HG02759 (cell line): ENCODE results near the gene SMARCD3.

Experiments used
- ATAC-seq: cut with Tn5 transposase; IDR thresholded peaks from one replicate; pipeline ENCODE4 v1.9.1; 2021; ENCODE audit warnings: mild to moderate bottlenecking, moderate library complexity; ENCODE audit not compliant: unreplicated experiment

SMARCD3 gene

DNA sequence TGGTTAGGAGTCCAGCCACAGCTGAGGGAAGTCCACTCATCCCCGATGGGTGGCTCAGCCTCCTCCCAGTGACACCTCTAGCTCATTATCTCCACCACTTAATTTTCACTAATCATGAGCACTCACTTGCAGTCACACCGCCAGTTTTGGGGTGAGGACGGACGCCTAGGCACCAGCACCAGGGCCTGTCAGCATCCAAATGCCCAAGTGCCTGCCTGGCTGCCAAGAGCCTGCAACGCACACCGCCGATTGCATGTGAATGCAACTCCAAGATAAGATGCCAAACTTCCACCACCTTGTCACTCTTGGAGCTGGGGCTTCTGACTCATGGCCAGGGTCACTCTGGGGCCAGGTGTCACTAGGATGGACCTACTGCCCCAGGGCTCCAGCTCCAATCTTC lies 24.4 kb upstream of the SMARCD3 start:
- no peak for ATAC-seq

DNA sequence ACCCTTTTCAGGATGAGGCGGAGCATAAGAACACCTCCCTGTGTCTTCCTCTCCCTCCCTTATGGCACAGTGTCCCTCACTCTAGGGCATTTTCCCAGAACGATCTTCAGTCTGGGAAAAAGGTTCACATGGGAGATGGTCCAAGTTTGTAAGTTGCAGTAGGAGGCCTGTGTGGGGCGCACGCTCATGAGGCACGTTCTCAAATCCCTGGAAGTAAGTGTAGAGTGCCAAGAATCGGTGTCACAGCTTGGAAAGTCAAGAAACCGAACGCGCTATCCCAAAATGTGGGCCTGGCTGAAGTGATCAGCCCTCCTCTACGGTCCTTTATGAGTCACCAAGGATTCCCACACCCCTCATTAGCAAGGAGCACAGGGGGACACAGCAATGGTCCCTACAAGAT lies 23.9 kb upstream of the SMARCD3 start:
- ATAC-seq = no peak

DNA sequence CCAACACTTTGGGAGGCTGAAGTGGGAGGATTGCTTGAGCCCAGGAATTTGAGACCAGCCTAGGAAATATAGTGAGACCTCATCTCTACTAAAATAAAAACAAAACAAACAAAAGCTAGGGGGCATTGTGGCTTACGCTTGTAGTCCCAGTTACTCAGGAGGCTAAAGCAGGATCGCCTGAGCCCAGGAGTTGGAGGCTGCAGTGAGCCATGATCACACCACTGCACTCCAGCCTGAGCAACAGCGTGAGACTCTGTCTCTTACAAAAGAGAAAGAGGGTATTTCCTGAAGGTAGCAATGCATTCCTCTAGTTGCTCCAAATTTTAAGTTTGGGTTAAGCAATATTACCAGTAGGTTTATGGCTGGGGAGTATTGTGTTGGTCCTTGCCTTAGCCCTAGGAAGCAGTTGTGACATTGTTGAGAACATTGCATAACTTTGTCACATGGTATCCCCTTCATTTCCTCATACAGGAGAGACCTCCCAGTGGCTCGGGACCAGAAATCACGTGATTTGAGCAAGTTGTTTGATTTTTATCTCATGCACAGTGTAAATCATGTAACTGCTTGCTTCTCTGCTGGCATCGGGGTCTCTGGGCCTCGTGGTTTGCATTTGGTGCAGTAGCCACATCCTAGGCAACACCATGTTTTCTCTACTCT lies 23.3 kb upstream of the SMARCD3 start:
- ATAC-seq = no peak

DNA sequence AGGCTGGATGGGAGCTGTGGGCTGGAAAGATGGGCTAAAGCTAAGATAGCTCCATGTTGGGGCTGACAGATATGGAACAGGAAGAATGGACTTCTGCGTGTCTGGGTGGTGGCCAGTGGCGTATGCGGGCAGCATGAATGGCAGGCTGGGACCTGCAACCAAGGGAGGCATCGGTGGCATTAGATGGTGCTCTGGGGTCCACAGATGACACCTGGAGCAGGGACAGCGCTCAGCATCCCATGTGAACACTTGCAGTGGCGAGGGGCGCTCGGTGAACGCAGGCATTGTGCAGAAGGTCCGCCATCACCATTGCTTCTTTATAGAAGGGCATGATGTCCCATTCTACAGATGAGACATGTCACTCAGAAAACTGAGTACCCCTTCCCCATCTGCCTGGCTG lies 21.0 kb upstream of the SMARCD3 start:
- no peak for ATAC-seq

DNA sequence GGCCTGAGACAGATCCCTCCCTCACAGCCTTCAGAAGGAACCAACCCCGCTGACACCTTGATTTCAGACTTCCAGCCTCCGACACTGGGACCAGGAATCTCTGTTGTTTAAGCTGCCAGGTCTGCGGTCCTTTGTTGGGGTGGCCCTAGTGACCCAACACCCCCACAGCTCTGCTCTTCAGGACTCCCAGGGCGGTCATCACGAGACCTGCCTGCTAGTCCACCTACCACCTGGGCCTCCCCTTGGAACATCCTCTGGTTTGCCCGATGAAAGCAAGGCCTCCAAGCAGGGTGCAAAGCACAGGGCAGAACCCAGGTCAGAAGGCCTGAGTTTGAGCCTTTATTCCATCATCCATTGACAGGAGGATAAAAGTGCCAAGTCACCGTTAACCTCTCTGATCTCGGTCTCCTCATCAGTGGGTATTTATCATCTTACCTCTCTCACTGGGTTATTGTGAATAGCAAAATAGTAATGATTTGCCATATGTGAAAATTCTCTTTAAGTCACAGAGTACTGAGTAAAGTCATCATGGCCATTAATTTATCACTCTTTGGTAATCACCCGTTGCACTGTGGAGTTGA lies 16.9 kb upstream of the SMARCD3 start:
- no peak for ATAC-seq

DNA sequence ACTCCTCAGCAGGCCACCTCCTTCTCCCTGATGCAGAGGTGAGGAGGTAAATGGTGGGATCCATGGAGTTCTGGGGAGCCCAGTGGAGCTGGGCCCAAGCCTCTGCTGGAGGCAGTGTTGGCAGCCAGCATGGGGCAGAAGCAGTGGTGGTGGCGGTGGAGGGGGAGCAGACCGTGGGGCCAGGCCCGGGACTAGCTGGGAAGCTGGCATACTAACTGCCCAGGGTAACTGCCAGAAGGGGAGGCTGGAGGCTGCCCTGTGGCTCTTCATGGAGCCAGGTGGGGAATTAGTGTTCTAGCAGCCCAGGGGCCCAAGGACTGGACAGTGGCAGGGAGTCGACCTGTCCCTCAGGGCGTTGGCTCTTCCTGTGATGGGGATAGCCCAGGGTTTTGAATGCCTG lies 16.1 kb upstream of the SMARCD3 start:
- no peak for ATAC-seq

DNA sequence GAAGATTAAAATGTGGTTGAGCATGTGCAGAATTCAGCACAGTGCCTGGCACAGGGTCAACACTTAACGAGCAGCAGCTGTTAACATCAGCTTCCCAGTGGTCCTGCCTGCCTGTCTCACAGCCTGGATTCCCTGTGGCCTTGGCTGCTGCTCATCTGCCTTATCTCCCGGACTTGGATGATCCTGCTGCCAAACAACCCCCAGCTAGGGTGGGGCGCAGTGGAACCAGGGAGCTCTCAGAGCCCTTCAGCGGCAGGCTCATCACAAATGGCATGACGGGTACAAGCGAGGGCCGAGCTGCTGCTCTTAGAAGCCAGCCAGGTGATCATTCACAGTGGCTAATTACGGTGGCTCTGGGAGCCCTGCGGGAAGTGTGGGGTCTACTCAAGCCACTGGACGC lies 13.0 kb upstream of the SMARCD3 start:
- no peak for ATAC-seq

DNA sequence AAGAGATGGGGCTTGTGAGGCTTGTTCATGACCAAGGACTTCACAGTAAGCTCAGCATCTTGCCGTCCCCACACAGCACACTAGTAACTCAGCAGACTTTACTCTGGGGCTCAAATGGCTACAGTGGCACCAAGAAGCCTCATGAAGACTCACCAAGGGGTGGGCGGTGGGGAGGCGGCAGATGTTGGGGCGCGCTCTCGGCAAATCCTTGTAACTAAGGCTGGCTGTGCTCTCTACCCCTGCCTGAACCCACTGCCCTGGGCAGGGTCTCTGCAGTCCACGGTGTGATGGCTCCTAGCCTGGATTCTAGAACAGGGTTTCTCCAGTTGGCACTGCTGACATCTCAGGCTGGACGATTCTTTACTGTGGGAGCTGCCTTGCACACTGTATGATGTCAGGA lies 12.4 kb upstream of the SMARCD3 start:
- no peak for ATAC-seq

DNA sequence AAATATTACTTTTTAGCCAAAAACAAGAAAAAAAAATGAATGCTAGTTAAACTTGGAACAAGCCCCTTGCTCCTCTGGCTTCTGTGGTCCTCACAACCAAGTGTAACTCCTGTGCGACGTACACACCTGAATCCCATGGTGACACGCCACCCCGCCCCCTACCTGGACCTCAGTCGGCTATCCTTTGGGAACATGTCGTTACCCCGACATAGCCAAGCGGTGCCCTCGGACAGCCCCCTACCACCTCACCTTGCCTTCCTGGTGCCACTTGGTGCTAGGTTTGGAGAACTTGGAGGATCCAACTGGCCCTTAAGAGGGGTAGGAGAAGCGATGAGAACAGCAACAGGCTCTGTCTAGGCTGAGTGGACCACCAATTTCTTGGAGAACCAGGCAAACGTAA lies 12.0 kb upstream of the SMARCD3 start:
- ATAC-seq = no peak

DNA sequence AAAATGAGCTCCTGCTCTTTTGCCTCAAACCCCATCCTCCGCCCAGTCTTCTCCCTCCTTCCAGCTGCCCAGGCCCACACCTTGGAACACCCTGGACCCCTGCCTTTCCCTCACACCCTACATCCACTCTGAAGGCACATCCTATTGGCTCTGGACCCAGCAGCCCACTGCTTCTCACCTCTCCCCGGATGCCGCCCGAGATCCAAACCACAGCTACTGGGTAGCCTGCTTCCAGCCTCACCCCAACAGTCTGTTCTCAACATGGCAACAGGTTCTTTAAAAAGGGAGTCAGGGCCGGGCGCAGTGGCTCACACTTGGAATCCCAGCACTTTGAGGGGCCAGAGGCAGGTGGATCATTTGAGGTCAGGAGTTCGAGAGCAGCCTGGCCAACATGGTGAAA lies 9.5 kb upstream of the SMARCD3 start:
- ATAC-seq = no peak

DNA sequence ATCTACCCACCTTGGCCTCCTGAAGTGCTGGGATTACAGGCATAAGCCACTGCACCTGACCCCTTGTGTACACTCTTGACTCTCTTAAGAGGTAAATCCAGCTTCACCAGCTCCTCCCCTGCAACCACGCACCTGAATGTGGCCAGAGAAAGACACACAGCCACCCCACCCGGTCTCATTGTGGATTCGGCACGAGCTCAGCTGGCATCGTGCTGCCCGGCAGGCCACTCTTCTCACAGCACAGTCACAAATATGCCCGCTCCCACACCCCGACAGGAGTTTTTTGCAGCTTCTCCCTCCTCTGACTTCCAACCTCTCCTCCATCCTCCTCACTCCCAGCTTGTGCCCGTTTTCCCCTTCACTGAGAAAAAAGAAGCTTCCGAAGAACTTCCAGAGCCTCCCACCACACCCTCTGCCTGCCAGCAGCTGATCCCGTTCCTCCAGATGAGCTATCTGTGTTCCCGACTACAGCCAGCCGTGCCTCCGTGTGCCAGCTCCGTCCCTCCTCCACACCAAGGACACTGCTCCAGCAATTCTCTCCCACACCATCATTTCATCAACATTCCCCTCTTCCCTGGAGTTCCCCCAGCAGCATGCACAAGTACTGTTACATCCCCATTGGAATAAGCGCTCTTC lies 8.0 kb upstream of the SMARCD3 start:
- ATAC-seq = no peak

DNA sequence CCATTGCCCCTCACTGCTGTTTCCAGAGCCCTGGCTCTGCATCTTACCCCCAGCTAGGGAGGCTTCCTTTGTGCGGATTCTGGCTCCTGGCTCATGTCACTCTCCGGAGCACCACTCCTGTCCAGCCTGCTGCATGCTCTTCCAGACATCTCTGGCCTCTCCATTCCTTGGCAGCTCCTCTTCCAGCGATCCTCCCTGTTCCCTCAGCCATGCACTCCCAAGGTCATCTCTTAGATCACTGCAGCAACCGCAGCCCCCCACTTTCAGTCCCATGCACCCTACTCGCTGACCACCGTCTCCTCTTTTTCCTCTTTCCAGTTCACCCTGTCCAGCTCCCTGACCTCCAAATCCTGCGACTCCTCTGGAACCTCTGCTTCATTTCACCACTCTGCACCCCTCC lies 6.9 kb upstream of the SMARCD3 start:
- no peak for ATAC-seq

DNA sequence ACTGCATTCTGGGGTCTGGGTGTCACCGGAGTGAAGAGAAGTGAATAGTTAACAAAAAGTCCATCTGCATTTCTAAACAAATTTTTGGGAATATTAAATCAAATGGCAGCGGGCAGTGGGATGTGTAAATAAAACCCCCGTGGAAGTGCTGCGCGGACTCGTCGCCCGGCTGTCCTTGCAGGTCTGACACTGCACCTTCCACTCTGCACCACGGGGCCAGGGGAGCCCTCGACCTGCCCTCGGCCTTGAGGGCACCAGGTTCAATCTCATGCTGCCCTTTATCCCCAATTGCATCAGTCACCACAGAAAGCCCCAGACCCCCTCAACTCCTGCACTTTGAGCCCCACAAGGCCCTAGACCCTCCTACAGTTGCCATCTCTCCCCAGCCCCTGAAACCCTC lies 6.4 kb upstream of the SMARCD3 start:
- no peak for ATAC-seq

DNA sequence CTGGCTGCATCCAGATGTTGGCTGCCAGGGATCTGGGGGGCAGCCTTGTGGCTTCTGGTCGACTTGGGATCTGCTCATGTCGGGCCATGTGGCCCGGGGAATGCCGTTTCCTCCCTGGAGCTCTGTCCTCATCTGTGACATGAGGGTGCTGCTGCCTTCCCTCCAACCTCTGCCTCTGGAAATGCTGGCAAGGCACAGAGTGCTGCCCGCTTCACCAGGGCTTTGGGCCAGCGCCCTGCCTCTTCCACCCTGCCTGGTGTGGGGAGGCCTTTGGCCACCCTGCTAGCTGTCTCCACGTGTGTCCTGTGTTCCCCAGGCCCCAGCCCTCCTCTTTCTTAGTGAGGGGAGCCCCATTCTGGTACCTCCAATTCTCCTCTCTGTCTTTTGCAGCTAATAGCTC lies 5.8 kb upstream of the SMARCD3 start:
- ATAC-seq = no peak

DNA sequence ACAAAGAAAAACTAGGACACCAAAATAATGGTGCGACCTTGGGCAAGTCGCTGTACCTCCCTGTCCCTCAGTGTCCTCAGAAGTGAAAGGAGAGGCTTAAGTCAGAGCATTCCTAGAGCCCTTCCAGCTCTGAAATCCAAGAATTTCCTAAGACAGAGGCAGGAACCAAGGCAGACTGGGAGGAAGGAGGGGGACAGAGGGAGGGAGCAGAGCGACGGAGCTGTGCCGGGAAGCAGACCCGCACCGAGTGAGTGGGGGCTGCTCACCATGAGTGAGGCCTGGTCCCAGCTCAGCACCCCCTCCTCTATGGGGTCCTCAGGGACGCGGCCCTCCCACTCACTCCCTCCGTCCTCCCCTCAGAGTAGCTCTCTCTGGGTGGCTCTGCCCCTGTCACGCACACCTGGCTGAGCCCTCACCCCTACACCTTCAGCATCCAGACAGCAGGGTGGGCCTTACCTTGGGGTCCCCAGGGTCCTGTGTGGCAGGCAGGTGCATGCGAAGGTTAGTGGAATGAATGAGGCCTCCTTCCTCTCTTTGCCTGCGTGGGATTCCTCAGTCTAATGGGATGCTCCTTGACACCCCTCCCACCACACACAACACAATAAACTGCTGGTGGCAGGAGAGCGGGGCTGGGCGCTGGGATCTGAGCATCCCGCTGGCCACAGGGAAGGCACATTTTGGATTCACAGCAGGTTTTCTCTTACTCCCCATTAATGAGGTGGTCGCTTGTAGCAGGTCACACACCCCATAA lies 4.6 kb upstream of the SMARCD3 start:
- no peak for ATAC-seq

DNA sequence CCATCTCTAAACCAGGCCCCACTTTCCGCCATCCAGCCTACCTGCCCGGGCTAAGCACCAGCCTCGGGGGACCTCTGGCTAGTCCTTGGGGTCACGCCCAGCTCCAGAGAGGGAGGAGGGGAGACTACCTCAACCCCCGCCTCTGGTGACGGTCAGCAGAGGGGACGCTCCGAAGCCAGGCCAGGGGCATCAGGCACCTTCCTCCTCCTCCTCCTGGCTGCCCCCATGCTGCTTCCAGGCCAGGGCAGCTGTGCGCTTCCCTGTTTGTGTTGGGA lies 4.0 kb upstream of the SMARCD3 start:
- ATAC-seq = no peak

DNA sequence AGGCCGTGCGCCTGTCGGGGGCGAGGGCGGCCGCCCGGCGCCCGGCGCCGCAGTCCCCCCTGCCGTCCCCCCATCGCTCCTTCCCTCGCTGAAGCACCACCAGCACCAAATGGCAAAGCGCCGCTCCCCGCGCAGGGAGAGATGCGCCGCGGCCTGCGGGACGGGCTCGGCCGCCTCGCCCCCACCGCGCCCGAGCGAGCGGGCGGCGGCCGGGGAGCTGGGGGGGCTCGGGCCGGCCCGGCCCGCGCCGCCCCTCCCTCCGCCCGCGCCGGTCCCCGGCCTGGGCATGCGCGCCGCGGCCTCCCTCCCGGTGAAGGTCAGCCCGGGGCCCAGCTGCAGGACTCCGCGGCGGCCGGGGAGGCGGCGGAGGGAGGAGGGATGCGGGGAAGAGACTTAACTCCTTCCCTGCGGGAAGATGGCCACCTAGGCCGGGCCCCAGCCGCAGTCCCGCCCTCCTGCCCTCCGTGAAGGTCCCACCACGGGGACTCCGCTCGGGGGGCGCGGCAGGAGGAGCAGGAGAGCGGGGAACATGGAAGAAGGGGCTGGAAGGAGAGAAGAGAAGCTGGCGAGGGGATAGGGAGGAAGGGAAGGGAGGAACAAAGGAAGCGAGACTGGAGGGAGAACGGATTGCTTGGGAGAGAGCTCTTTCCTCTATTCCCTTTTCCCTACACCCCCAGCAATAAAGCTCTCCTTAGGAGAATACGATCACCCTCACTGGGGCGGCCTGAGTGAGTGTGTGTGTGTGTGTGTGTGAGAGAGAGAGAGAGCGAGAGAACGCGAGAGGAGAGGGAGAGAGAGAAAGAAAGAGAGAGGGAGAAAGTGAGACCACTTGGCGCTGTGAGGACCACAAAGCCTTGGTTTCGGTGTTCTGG lies 3.4 kb upstream of the SMARCD3 start:
- no peak for ATAC-seq

DNA sequence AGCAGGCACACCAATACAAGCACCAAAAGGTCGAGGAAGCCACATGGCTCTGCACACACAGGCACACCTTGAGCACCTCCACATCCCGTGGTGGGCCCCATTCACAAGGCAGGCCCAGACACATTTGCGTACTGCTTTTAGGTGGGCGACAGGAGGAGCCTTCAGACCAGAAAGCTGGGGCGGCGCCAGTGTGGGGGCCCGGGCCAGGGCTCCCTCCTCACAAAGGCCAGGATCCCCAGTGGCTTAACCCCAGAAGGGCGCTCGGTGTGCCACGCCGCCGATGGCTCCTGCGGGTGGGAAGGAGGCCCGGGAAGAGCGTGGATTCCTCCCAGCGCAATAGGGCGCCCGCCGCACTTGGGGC lies 2.8 kb upstream of the SMARCD3 start:
- ATAC-seq = no peak

DNA sequence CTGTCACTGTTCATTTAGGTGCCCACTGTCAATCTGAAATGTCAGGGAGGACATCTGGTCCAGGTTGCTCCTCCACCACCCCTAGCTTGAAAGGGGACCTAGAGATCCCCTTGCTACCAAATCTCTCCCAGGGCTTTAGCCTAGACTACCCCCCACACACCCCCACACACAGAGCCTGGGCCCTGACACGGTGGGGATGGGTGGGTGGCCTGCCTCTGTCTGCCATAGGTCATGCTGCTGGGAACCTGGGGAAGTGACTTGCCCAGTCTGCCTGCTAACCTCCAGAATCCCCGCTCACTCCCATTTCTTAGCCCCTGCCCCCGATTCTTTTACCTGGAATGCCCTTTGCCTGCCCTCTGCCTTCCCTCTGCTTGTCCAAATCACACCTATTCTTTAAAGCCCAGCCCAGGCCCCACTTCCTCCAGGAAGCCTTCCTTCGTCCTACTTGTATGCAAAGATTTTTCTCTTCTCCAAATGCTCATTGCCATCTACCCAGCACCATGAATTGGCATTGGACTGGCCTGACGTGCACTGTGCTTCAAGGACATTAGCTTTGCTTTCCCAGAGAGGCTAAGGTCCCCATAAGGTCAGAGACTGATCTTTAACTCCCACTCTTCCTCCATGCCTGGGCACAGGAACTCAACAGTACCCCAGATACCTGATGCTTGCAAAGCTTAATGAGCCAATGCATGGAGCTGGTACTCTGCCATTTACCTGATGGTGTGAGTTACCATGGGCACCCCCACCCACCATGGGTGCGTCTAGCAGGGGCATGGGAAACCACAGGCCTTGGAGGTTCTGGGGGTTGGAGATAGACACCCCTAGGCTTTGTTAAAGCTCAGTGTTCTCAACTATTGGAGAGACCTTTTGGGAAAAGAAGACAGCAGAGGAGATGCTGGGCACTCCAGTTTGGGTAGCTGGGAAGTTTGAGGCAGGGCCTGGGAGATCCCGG lies 2.0 kb upstream of the SMARCD3 start:
- no peak for ATAC-seq

DNA sequence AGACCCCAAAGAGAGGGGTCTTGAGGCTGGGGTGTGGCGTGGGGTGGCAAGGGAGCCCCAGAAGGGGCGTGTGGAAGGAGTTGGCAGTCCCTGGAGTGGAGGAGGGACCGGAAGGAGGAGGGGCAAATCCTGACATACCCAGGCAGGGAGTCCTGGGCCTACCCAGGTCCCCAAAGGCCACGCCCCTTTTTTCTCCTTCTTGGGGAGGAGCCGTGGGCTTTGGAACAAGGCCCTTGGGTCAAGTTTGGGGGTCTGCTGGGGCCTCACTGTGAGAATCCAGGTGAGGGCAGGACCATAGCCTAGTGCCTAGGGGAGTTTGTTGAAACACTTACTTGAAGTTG lies 1.2 kb upstream of the SMARCD3 start:
- no peak for ATAC-seq
